ENCODE data around the gene INPP4A.

Gene INPP4A

DNA sequence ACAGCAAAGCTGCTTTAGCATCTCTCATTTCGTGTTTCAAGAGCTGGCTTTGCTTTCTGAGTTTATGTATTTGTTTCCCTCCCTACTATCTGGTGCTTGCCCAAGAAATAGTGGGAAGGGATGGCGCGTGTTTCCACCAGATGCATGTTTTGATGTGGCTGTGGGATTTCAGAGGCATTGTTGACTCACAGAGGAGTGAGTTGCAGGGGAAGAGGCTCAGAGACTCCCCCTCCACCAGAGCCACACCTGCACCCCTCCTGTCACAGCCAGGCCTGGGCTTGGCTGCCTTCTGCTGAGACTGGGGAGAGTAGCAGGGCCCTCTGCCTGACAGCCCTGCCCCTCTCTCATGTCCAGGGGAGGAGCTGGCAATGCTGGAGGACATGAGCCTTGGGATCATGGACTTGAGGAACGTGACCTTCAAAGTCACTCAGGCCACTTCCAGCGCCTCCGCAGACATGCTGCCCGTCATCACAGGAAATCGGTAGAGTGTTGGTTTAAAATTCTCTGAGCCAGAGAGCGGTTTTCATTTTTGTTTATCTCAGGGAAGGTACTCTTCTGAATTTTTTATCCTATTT, 120.7 kb downstream of the INPP4A start:
- Histone ChIP-seq H2AFZ (ENCODE audit: low read depth, low read length) (no peak overlapping the region), H3K4me1 (ENCODE audit: low read length) (no peaks in the 10 kb centered on the region), H3K79me2 (ENCODE audit: low read length) (no peaks in the 10 kb centered on the region), H3K4me2 (ENCODE audit: low read length) (no peak overlapping the region), H3K27ac (ENCODE audit: low read length) (no peak overlapping the region), H4K20me1 (ENCODE audit: insufficient read depth, low read length) (no peaks in the 10 kb centered on the region), H3K36me3 (replicated peaks; ENCODE audit: low read depth, low read length) (peaks cover 8% of the 10 kb centered on the region), H3K27me3 (ENCODE audit: low read depth, low read length) (no peaks in the 10 kb centered on the region), H3K9me3 (ENCODE audit: insufficient read depth, low read length) (no peaks in the 10 kb centered on the region), H3K9ac (ENCODE audit: low read length) (no peak overlapping the region), H3K4me3 (ENCODE audit: low read length) (no peak overlapping the region)
- no peak for TF ChIP-seq EZH2phosphoT487 (IDR thresholded peaks at IDR 0.05; ENCODE audit: low read depth)
- TF ChIP-seq, protein P1, sequence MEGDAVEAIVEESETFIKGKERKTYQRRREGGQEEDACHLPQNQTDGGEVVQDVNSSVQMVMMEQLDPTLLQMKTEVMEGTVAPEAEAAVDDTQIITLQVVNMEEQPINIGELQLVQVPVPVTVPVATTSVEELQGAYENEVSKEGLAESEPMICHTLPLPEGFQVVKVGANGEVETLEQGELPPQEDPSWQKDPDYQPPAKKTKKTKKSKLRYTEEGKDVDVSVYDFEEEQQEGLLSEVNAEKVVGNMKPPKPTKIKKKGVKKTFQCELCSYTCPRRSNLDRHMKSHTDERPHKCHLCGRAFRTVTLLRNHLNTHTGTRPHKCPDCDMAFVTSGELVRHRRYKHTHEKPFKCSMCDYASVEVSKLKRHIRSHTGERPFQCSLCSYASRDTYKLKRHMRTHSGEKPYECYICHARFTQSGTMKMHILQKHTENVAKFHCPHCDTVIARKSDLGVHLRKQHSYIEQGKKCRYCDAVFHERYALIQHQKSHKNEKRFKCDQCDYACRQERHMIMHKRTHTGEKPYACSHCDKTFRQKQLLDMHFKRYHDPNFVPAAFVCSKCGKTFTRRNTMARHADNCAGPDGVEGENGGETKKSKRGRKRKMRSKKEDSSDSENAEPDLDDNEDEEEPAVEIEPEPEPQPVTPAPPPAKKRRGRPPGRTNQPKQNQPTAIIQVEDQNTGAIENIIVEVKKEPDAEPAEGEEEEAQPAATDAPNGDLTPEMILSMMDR (IDR thresholded peaks at IDR 0.05; ENCODE audit: low read depth, low read length), result no peak

DNA sequence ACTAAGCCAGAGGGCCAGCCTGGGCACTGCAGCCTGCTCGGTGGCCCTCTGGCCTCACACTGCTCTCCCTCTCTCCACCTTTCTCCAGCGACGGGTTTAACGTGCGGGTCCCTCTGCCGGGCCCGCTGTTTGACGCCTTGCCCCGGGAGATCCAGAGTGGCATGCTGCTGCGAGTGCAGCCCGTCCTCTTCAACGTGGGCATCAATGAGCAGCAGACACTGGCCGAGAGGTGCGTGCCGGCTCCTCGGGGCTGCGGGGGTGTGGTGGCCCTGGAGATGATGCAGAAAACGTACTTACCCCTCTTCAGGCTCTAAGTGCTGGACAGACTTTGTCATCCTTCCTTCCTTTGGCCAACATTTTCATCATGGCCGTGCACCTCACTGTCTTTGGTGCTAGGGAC, 121.3 kb downstream of the INPP4A start:
- TF ChIP-seq, protein P1 (IDR thresholded peaks at IDR 0.05; ENCODE audit: low read depth, low read length), result no peak
- TF ChIP-seq EZH2phosphoT487 (IDR thresholded peaks at IDR 0.05; ENCODE audit: low read depth), result no peak
- no peaks in the 10 kb centered on the region for H3K4me1 ChIP-seq (ENCODE audit: low read length)
- no peak overlapping the region for H2AFZ ChIP-seq (ENCODE audit: low read depth, low read length)
- H3K27ac ChIP-seq (ENCODE audit: low read length), result no peak overlapping the region
- no peak overlapping the region for H3K4me3 ChIP-seq (ENCODE audit: low read length)
- no peaks in the 10 kb centered on the region for H3K9me3 ChIP-seq (ENCODE audit: insufficient read depth, low read length)
- peaks cover 8% of the 10 kb centered on the region for H3K36me3 ChIP-seq (replicated peaks; ENCODE audit: low read depth, low read length)
- no peaks in the 10 kb centered on the region for H4K20me1 ChIP-seq (ENCODE audit: insufficient read depth, low read length)
- no peaks in the 10 kb centered on the region for H3K27me3 ChIP-seq (ENCODE audit: low read depth, low read length)
- H3K9ac ChIP-seq (ENCODE audit: low read length), result no peak overlapping the region
- H3K4me2 ChIP-seq (ENCODE audit: low read length), result no peak overlapping the region
- no peaks in the 10 kb centered on the region for H3K79me2 ChIP-seq (ENCODE audit: low read length)

DNA sequence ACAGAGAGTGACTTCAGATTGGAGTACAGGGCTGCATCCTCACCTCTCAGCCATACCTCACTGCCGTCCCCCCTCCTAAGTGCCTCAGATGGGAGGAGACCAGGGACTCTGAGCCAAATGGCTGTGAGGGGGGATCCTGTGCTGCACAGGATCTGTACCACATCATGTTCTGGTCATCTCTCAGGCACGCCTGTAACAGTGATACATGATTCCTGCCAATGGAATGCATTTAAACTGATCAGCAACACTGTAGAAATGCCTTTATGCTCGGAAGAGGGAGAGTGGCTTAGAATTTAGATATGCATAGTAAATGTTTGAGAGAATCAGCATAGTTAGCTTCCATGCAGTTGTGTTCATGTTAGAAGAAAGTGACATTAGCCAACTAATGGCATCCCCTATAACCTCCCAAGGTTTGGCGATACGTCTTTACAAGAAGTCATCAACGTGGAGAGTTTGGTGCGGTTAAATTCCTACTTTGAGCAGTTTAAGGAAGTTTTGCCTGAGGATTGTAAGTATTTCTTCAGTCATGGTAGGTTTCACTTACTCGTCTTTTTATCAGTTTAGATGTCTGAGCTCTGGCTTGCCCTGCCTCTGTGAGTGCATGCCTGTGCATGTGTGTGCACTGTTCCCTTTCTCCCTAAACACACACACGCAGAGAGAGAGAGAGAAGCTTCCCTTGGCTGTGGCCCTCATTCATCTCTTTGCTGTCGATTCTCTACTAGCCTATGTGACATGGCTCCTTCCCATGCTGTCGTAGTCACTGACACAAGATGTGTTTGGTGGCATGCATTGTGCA, 123.7 kb downstream of the INPP4A start:
- no peak overlapping the region for H3K4me3 ChIP-seq (ENCODE audit: low read length)
- H3K36me3 ChIP-seq (replicated peaks; ENCODE audit: low read depth, low read length), result peaks cover 8% of the 10 kb centered on the region
- H3K27ac ChIP-seq (ENCODE audit: low read length), result no peak overlapping the region
- H3K79me2 ChIP-seq (ENCODE audit: low read length), result no peaks in the 10 kb centered on the region
- H3K9ac ChIP-seq (ENCODE audit: low read length), result no peak overlapping the region
- no peak for TF ChIP-seq EZH2phosphoT487 (IDR thresholded peaks at IDR 0.05; ENCODE audit: low read depth)
- TF ChIP-seq, protein P1 (IDR thresholded peaks at IDR 0.05; ENCODE audit: low read depth, low read length), result no peak
- H3K27me3 ChIP-seq (ENCODE audit: low read depth, low read length), result no peaks in the 10 kb centered on the region
- H3K4me2 ChIP-seq (ENCODE audit: low read length), result no peak overlapping the region
- no peaks in the 10 kb centered on the region for H3K9me3 ChIP-seq (ENCODE audit: insufficient read depth, low read length)
- no peak overlapping the region for H2AFZ ChIP-seq (ENCODE audit: low read depth, low read length)
- no peaks in the 10 kb centered on the region for H3K4me1 ChIP-seq (ENCODE audit: low read length)
- no peaks in the 10 kb centered on the region for H4K20me1 ChIP-seq (ENCODE audit: insufficient read depth, low read length)

DNA sequence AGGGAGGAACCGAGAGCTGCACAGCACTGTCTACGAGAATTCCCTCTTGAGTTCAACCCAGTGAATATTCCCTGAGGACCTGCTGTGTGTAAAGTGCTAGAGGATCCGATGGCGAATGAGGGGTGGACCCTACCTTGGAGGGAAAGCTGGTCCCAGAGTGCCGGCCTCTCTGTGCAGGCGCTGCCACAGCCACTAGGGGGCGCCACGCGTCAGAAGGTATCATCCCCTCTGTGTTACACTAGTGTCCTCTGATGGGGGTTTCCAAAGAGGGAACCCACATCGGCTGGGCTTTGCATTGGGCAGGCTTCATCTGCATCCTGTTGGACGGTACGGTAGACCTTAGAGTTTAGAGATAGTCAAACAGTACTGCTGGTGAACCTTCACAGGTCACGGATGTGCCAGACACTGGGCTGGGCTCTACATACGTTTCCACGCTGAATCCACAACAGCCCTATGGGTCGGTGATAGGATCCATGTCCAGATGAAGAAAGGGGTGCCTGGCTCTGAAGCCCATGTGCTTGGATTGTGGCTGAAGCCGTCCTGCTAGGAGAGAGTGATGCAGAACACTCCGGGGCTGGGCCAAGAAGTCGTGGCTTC, 124.6 kb downstream of the INPP4A start:
- H2AFZ ChIP-seq (ENCODE audit: low read depth, low read length), result no peak overlapping the region
- H3K36me3 ChIP-seq (replicated peaks; ENCODE audit: low read depth, low read length), result peaks cover 8% of the 10 kb centered on the region
- no peak overlapping the region for H3K9ac ChIP-seq (ENCODE audit: low read length)
- H3K4me3 ChIP-seq (ENCODE audit: low read length), result no peak overlapping the region
- H3K27ac ChIP-seq (ENCODE audit: low read length), result no peak overlapping the region
- H3K4me2 ChIP-seq (ENCODE audit: low read length), result no peak overlapping the region
- no peaks in the 10 kb centered on the region for H3K9me3 ChIP-seq (ENCODE audit: insufficient read depth, low read length)
- TF ChIP-seq, protein P1 (IDR thresholded peaks at IDR 0.05; ENCODE audit: low read depth, low read length), result peak; percentile 96
- TF ChIP-seq EZH2phosphoT487 (IDR thresholded peaks at IDR 0.05; ENCODE audit: low read depth), result no peak
- no peaks in the 10 kb centered on the region for H4K20me1 ChIP-seq (ENCODE audit: insufficient read depth, low read length)
- no peaks in the 10 kb centered on the region for H3K27me3 ChIP-seq (ENCODE audit: low read depth, low read length)
- no peaks in the 10 kb centered on the region for H3K79me2 ChIP-seq (ENCODE audit: low read length)
- no peaks in the 10 kb centered on the region for H3K4me1 ChIP-seq (ENCODE audit: low read length)

Data from OCI-LY3 (cell line).